Medulla oblongata (tissue), 1 donor: ENCODE data around the gene EML1.

Experiments
- DNase-seq: peaks from one replicate; pipeline ENCODE4 v3.0.0-alpha.2; 2015; ENCODE audit errors: extremely low spot score

EML1 gene

DNA sequence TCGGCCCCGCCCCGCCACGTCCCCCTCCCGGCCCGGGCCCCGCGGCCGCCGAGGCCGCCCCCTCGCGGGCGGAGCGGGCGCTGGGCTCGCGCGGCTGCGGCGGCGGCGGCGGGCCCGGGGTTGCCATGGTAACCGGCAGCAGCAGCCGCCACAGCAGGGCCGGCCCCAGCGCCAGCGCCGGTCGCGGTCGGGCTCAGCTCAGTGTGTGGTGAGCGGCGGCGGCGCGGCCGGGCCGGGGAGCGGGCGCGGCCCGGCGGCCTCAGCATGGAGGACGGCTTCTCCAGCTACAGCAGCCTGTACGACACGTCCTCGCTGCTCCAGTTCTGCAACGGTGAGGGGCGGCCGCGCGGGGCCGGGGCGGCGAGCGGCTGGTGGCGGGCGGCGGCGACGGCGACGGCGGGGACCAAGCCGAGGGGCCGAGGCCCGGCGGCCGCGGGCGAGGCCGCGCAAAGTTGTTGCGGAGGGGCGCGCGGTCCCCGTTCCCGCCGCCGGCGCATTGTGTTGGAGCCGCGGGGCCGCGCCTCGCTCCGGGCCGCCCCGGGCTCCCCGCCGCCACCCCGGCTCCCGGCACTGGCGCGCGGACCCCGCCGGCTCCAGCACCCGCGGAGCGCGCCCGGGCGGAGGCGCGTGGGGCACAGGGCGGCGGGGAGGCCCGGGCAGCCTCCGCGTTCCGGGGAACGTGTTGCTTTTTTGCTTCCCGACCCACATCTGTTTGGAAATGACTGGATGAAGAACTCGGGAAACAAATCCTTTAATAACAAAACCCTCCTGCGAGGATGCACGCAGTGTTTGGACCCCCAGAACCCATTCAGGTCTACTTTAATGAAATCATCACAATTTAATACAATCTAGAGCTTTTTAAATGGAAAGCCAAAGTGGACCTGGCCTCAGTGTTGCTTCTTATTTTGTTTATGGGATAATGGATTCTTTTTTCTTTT is at the start of gene EML1:
Gene EML1, plus strand, starts transcription at position 201 of the 938 bp plus-strand sequence. Its CDS starts 64 bp downstream, at position 265.
- peak; percentile 84 for DNase-seq

- no peak for DNase-seq
These were observed 48.9 kb upstream of the EML1 start for GRCh38 chr14:99744199-99744872.

DNA sequence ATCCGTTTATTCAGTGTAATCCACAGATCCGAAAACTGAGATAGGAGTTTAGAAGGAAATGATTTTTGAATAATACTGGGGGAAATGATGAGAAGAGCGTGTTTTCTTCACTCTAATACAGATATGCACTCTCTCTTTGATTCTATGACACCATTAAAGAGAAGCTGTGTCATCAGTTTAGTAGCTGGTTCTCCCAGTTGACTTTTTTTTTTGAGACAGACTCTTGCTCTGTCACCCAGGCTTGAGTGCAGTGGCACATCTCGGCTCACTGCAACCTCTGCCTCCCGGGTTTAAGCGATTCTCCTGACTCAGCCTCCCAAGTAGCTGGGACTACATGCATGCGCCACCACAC is 48.4 kb upstream of the EML1 start:
- no peak for DNase-seq

- no peak for DNase-seq
These were observed 47.8 kb upstream of the EML1 start for GRCh38 chr14:99745307-99745951.

- no peak for DNase-seq
These were observed 46.0 kb upstream of the EML1 start for GRCh38 chr14:99747167-99747566.

GRCh38 chr14:99747582-99748330 is 45.5 kb upstream of the EML1 start:
- DNase-seq: no peak

- no peak for DNase-seq
These were observed 44.7 kb upstream of the EML1 start for GRCh38 chr14:99748529-99748928.

GRCh38 chr14:99749142-99749541 is 44.1 kb upstream of the EML1 start:
- DNase-seq: no peak

DNA sequence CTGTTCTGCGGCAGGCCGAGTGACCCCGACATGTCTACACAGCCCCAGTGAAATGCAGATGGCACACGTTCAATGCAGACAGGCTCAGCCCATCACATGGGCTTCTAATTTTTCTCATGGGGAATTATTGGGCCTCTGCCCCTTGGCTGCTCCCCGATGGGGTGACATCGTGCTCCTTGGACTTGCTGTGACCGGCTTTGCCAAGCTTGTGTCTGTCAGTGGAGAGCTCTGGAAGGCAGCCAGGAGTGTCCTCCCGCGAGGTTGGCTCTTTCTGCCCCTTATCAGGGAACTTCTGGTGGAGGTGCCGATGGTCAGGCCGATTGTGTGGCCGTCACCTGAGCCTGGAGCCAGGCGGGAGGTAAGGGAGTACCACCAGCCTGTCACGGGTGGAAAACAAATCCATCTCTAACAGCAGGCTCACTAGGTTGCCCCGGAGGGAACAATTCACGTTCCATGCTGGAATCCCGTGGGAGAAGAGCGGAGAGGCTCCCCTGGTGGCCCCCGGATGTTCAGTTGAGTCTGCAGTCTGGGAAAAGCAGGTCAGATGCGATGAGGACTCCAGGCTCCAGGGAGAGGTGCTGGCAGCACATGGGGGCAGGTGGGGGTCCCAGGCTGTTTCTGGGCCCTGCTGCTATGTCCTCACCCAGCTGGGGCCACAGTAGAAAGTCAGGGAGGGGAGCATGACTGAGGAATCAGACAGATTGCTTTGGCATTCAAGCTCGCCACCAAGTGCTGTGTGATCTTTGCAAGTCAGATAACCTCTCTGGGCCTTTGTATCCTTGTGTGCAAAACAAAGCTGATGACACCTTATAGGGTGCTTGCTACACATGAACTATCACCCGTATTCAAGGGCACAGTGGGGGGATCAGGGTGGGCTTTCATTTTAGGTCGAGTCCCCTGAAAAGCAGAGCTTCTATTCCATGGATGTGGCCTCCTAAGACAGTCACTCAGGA is 43.2 kb upstream of the EML1 start:
- DNase-seq: no peak

DNA sequence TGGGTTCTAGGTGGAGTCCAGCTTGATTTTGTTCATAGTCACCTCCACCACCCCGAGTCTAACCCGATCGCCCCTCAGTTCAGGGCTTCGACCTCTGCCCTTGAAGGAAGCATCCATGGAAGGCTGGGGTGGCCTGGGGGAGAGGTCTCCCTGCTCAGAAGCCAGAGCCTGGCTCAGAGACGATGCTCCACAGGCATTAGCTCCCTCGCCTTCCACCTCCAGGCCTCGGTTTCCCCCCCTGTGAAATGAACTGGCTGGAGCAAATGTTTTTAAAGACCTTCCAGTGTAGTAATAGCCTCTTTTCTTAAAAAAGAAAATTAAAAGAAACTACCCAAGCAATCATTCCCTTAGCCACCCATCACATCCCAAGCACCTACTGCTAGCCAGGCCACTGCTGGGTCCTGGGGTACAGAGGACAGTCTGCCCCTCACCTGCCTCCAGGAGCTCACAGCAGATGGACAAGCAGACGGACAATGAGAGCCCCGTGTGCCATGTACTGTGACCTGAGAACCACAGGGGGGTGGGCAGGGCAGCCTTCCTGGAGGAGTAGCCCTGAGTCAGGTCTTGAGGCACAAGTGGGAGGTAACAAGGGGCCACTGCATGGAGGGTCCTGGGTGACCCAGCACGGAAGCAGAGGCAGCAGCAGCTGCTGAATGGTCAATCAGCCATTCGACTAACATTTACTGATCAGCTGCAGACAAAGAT is 42.3 kb upstream of the EML1 start:
- no peak for DNase-seq

GRCh38 chr14:99751539-99752485 is 41.4 kb upstream of the EML1 start:
- no peak for DNase-seq

DNA sequence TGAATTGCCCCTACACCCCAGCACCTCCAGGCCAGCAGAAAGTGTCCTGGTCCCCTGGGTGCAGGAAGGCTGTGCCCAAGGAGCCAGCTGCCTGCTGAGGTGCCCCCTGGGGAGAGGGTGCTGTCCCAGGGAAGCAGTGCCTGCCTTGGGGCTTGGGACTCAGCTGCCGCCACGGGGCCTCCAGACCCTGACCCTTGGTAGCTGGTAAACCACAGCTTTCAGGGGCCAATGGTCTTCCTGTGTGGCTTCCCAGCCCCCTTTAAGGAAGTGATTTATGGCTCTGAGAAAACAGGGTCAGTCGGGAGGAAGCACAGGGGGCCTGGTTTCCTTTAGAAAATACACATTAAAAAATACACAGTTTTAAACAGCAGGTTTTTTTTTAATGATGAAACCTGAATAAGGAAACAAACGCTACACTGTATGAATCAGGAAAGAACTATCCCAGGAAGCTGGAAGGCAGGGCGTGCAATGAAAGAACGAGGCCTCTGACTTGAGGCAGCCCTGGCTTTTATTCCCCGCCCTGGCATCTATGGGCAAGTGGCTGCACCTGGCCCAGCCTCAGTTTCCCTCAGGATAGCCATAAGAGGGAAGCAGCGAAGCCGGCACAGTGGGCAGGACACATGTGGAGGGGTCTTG is 40.6 kb upstream of the EML1 start:
- DNase-seq: no peak

DNA sequence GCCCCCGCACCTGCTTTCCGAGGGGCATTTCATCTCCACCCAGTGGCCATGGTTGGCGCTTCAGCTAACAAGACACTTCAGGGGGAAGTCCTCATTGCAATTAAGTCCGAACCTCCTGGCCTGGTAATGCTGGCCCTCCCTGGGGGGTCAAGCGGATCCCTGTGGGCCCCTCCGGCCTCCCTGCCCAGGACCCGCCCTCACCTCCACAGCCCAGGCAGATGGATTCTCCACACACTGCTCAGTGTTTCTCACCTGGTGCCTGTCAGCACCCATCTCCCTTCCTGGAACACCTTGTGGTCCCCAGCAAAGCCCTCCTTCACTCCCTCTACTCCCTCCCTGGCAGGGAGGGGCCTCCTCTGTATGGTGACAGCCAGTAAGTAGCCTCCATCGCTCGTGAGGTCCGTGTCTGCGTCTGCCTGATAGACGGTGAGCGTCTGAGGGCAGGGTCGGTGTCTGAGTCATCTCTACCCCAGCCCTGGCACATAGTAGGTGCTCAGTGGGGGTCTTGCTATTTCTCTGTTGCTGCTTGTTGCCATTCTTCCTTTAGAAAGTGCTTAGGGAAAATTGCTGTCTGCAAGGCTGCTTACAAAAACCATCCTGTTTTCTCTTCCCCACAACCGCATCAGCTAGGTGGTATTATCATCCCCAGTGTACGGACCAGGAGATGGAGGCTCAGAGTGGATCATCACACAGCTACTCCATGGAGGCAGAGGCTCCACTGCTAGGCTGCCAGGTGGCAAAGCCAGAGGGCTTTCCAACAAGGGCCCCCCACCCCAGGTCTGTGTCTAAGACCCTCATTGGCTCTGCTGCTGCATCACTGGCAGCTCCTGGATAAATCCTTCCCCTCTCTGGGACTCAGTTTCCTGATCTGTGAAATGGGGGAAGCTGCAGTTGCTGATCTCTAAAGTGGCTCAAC is 39.7 kb upstream of the EML1 start:
- no peak for DNase-seq

- no peak for DNase-seq
These were observed 38.8 kb upstream of the EML1 start for GRCh38 chr14:99754141-99755067.

- no peak for DNase-seq
These were observed 38.2 kb upstream of the EML1 start for GRCh38 chr14:99755068-99755405.
